Putamen (tissue), 1 donor: ENCODE data around the gene SLC38A5.
"Not testable (repeated sequence)": the region's sequence is repeated elsewhere in the genome, so short reads cannot be mapped to it uniquely, and the experiment has no call there.

Source experiments
- DNase-seq: peaks from one replicate; pipeline ENCODE4 v3.0.0-alpha.2; 2016; ENCODE audit warnings: low spot score

The SLC38A5 gene

GRCh38 chrX:48470110-48470832 lies at the start of gene SLC38A5:
Gene SLC38A5, minus strand, starts transcription at chrX:48470260. Its CDS starts 2,336 bp downstream, at chrX:48467924.
- DNase-seq = no peak

GRCh38 chrX:48519481-48519880 lies 49.4 kb upstream of the SLC38A5 start:
- DNase-seq = not testable (repeated sequence)

GRCh38 chrX:48516987-48517386 lies 46.9 kb upstream of the SLC38A5 start:
- no peak for DNase-seq

GRCh38 chrX:48516285-48516684 lies 46.2 kb upstream of the SLC38A5 start:
- no peak for DNase-seq

GRCh38 chrX:48515842-48516241 lies 45.8 kb upstream of the SLC38A5 start:
- DNase-seq = no peak

GRCh38 chrX:48514868-48515460 lies 44.9 kb upstream of the SLC38A5 start:
- DNase-seq = no peak

- no peak for DNase-seq
These were observed 44.2 kb upstream of the SLC38A5 start for GRCh38 chrX:48514126-48514806.

GRCh38 chrX:48513670-48514069 lies 43.6 kb upstream of the SLC38A5 start:
- DNase-seq = no peak

GRCh38 chrX:48512371-48512935 lies 42.4 kb upstream of the SLC38A5 start:
- DNase-seq = no peak

GRCh38 chrX:48511560-48511959 lies 41.5 kb upstream of the SLC38A5 start:
- DNase-seq = no peak

GRCh38 chrX:48509619-48510018 lies 39.6 kb upstream of the SLC38A5 start:
- no peak for DNase-seq

- no peak for DNase-seq
These were observed 39.2 kb upstream of the SLC38A5 start for GRCh38 chrX:48509245-48509590.

- peak; percentile 78 for DNase-seq
These were observed 38.6 kb upstream of the SLC38A5 start, which contains the start of gene PORCN for GRCh38 chrX:48508400-48509244. Gene PORCN, plus strand, starts transcription at chrX:48508992. Its CDS starts 829 bp downstream, at chrX:48509821.

- no peak for DNase-seq
These were observed 37.2 kb upstream of the SLC38A5 start for GRCh38 chrX:48507246-48507645.

GRCh38 chrX:48505481-48505880 lies 35.4 kb upstream of the SLC38A5 start:
- no peak for DNase-seq

- DNase-seq = no peak
These were observed 34.2 kb upstream of the SLC38A5 start for GRCh38 chrX:48504261-48504660.

- DNase-seq = no peak
These were observed 28.3 kb upstream of the SLC38A5 start for GRCh38 chrX:48498374-48498809.

- no peak for DNase-seq
These were observed 27.8 kb upstream of the SLC38A5 start for GRCh38 chrX:48497871-48498270.

GRCh38 chrX:48496660-48497059 lies 26.6 kb upstream of the SLC38A5 start:
- no peak for DNase-seq

GRCh38 chrX:48493890-48494364 lies 23.9 kb upstream of the SLC38A5 start:
- DNase-seq = no peak

GRCh38 chrX:48492293-48492910 lies 22.3 kb upstream of the SLC38A5 start:
- DNase-seq = no peak
